HCT116 (cell line): ENCODE measurements around the gene PVALEF.

ENCODE experiments used
- CBX3 ChIP-seq: IDR thresholded peaks from 2 replicates; pipeline ENCODE4 v1.6.1; 2012; ENCODE audit warnings: low read depth
- EZH2phosphoT487 ChIP-seq: fragments of 200-600 bp; IDR thresholded peaks from 2 replicates; pipeline ENCODE4 v1.6.1; 2018; ENCODE audit warnings: antibody characterized with exemption, borderline replicate concordance
- FOSL1 ChIP-seq: IDR thresholded peaks from 2 replicates; pipeline ENCODE4 v1.6.1; 2012; ENCODE audit warnings: low read depth
- POLR2AphosphoS5 ChIP-seq: IDR thresholded peaks from 2 replicates; pipeline ENCODE4 v1.6.1; 2011; ENCODE audit warnings: mild to moderate bottlenecking, low read depth, low read length, moderate library complexity
- TF ChIP-seq, protein P1 (sequence below): IDR thresholded peaks from 2 replicates; pipeline ENCODE4 v1.6.1; 2012

DNA sequence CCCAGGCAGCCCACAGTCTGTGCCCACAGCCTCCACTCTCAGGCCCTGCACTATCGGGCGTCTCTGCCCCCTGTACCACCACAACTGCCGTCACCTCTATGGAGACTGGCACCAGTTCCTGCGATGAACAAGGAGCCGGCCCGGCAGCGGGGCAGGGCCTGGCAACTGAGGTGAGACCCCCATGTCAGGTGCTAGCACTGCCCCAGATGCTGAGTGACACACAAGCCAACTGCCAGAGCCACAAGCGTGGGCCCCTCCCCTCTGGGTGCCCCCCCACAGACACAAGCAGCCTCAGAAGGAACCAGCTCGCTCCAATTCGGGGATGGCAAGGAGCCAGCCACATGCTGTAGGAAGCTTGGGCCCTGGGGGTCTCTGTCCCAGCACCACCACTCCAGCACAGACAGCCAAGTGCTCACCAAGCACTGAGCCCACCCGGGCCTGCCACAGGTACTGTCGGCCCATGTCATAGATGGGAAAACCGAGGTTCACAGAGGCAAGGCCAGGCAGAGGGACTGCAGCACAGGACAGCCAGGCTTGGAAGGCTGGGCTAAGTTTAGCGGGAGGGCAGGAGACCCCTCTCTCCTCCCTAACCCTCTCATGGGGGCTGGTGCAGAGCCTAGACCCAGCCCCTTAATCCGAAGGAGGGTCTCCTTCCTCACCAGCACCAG lies 1.5 kb upstream of the PVALEF start:
- TF ChIP-seq CBX3 (no peak), FOSL1 (no peak), POLR2AphosphoS5 (no peak), EZH2phosphoT487 (no peak)
- TF ChIP-seq, protein P1, sequence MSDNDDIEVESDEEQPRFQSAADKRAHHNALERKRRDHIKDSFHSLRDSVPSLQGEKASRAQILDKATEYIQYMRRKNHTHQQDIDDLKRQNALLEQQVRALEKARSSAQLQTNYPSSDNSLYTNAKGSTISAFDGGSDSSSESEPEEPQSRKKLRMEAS: no peak
